Activated CD8-positive, alpha-beta memory T cell treated with anti-CD3 and anti-CD28 coated beads for 48 hours (primary cell): ENCODE measurements around the gene PLCL2.
A peak's percentile ranks its signal among the peaks of the same experiment; 100 is the strongest.

Experiments used
- DNase-seq, 3 experiments: peaks; one replicate each; pipeline ENCODE4 v3.0.0-alpha.2; 2020; ENCODE audit warnings: low read depth in 2 of 3, low spot score in 2 of 3

PLCL2 gene

DNA sequence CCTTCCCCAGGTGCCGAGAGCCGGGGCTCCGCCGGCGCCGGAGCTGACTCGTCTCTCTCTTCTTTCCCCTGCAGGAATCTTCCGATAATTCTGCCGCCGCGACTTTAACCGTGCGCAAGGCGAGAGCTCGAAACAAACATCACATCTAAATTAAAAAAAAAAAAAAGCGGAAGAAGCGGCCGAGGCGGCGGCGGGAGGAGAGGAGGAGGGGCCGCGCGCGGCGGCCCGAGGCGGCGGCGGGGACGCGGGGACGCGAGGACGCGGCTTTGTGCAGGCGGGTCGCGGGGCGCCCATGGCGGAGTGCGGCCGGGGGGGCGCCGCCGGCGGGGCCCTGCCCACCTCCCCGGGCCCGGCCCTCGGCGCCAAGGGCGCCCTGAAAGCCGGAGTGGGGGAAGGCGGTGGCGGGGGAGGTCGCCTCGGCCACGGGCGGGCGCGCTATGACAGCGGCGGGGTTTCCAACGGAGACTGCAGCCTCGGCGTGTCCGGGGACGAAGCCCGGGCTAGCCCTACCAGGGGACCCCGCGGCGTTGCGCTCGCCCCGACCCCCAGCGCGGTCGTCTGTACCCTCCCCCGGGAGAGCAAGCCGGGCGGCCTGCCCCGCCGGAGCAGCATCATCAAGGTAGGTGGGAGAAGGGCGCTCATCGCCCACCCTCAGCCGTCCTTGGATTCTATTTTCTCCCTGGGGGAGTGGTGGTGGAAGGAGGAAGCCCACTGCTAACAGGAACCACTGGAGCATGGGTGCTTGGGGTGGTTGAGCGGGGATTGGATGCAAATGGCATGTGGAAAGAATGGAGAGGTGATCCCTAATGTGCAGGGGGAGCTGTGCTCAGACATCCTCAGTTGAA is at the start of gene PLCL2:
Gene PLCL2, plus strand, starts transcription at position 208 of the 845 bp plus-strand sequence. Its CDS starts 85 bp downstream, at position 293.
- no peak for DNase-seq

DNA sequence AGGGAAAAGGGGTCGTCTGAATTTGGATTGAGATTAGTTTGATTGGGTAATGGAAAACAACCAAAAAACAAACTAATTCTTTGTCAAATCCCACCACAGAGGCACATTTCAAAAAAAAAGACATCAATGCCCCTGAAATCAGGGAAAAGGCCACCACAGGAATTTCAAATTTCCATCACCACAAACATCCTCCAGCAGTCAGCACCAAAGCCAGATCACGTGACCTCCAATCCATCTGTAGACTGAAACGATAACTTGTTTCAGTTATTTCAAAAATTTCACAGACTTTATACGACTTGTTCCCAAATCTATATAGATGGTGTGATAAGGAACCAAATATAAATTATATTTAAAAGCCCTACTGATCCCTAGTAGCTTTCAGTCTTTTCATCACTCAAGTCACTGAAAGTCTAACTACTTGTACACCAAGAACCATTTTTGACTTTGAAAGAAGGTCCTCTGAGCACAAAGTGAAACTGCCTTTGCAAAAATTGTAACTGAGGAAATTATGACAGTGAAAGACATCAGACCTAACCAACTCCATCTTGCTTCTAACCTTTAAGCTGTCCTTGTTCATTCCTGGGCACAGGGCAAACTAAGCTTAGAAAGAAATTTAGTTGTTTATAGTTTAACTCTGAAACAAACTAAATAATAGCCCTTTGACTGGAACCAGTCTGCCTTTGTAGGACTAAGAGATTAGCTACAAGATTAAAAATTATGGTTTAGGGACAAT is 48.1 kb upstream of the PLCL2 start:
- no peak for DNase-seq

DNA sequence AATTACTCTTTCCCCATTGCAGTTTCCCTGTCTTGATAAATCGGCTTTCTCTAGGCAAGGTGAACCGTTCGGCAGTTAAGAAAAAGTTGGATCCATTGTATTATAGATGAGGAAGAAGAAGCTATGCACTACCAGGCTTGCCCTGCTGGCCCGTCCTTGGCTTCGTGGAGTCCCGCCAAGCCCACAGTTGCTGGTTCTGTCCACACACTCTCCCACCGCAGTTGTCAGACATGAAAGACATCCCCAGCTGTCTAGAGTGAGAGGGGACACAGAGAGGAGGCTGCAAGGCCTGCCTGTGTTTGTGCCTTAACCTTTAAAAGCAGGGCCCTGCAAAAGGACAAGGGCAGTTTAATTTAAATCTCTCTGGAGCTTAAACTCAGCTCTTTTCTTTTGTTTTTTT is 47.2 kb upstream of the PLCL2 start:
- DNase-seq: no peak

DNA sequence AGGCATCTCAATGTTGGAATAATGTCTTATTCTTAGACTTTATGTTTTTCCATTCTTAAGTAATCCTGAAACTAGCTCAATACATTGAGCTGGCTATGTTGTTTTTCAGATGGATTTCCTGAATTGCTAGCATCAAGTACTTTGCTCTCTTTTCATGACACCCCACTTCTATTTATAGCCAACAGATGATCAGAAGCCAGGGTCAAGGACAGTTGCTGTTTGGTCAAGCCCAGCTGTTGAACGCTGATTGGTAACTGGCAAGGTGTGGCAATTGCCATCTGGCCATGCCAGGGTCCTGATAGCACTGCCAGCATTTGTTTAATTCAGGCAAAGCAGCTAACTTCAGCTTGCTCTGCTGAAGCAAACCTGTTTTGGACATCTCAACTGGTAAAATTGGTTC is 46.2 kb upstream of the PLCL2 start:
- DNase-seq: no peak

DNA sequence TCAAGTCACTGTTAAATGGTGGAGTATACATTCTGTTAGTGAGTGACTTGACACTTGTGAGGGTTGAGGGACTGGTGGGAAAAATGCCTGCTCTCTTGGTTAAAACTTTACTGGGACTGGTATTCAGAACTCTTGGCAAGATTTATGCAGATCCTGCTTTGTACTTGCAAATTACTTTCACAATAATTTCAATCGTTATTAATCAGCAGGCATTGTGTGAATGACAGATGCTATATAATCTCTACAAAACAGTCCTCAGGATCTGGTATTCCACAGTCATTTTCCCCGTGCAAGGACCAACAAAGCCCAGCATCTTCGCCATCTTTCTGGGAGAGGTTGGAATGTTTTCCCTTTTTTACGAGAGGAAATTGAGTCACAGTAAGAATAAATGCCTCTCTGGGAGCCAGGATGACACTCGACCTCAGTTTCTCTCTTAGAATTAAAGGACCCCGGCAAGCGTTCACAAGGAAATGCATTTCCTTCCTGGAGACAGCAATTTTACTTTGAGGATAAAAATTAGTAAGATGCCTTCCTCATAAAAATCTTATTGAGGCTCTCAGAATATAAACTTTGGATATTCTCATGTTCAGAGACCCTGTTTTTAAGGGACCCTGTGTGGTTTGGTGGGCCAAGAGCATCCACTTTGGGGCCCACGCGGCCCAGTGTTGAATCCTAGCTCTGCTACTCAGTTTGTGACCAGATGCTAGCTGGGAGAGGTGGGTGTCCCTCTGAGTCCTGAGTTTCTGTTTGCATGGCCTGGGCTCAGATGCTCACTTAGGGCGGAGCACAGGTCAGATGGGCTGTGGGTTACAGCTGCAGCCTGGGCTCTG is 45.3 kb upstream of the PLCL2 start:
- no peak for DNase-seq

DNA sequence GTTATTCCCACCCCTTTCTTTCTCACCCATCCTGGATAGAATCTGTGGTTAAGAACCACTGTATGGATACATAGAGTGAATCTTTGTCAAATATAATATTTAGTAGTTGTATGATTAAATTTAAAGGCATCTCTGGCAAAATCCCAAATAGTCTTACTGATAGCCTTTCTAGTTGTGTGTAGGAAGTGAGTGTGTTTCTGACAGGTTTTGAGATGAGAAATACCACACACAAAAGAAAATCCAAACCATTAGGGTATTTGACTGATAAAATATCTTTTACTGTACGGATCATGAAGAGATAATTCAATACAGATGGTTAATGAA is 44.7 kb upstream of the PLCL2 start:
- DNase-seq: no peak

DNA sequence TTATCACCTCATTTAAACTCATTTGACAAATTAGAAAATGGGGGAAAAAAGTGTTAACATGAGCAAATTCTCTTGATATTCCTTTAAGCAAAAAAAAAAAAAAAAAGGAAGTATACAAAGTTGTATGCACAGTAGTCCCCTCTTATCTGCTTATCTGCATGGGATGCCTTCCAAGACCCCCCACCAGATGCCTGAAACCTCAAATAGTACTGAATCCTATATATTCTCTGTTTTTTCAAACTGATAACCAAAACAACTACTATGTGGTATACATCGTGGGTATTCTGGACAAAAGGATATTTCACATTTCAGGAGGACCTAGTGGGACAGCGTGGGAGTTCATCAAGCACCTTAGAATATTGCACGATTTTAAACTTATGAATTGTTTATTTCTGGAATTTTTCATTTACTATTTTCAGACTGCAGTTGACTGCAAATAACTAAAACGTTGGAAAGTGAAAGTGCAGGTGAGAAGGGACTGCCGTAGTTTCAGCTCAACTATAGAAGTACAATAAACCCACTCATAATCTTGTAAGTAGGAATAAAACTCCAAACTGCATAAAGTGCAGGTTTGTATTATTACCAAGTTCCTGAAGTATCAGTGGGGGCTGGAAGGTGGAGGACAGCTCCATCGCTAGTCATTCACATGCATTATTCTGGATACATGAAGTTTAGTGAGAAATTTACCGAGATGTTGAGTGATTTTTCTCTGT is 43.6 kb upstream of the PLCL2 start:
- DNase-seq: no peak

DNA sequence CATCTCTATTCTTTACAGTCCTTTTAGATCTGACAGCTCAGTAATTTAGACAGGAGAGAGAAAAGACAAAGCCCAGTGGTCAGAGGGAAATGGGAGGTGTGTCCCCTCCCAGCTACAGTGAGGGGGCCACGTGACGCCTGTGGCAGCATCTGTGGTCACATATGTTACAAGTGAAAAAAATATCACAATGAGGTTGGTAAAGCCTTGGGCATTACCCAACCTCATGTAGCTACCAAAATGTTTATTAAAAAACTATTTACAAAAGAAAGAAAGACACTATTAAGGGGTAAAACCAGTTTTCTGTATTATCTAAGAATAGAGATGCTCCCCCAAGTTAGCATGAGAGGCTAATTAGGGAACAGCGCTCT is 42.9 kb upstream of the PLCL2 start:
- no peak for DNase-seq

DNA sequence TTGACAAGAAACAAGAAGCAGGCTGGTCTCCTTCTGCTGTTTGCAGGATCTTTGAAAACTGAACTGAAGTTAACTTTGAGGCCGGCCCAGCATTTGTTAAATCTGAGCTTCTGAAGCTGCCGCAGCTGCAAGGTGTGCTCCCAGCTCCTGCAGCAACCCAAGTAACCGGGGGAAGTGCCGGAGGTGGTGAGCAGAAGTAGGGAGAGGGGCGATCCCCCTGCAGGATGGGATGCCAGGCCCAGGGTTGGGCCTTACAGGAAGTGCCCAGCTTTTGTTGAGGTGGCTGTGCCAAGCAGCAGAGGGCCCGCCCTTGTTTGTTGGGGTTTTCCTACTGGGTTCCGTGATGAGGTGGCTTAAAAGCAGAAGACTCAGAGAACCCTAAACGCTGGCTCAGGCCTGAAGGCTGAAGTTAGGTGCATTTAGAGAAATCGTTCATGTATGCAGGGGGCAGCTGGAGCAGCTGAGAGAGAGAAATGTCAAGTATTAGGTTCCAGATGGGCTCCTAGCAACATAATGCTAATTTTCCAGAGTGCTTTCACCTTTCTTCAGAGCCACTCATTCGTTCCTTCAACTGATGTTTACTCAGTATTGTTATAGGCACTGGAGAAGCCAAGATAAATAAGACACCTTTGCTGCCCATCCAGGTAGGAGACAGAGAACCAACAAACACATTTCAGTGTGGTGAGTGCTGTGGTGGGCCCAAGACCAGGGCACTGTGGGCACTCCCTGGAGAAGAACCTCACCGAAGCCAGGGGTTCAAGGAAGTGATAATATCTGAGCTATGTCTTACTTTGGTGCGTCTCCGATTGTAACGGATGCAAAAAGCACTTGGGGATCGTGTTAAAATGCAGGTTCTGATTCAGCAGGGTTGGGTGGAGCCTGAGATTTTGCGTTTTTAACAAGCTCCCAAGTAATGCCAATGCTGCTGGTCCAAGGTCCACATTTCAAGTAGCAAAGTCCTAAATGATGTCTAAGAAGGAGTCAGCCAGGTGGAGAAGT is 42.2 kb upstream of the PLCL2 start:
- DNase-seq: peak; percentile 35 to 40 (median 39)

DNA sequence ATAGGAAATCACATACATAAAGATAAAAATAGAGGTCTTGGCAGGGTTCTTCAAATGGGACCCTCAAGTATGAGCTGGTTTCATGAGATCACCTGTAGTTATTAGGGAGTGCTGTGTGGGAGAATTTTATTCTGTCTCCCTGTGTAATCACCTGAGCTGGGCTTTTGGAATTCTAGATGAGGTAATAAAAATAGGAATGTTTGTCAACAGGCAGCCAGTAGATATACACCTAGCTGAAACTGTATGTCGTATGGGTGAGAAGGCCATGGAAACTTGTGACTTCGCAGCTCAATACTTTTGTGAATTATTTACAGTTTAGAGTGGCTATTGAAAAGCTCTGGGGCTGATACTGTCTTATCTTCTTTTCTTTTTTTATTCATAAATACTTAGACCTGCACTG is 40.5 kb upstream of the PLCL2 start:
- DNase-seq: no peak

DNA sequence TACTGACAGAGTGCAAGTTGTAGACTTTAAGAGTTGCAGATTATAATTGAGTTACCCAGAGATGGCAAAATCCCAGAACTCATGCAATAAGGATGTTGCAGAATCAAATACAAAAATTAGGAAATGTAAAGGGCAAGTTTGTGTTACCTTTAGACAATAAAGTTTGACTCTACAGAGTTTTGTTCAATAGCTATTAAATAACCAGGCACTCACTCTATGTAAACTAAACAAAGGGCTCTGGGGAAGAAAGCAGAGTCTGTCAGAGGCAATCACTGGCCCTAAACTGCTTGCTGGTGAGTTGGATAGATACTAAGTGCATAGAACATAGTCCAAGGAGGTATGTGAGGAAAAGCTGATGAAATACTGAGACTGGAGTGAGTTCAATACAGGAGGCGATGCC is 40.0 kb upstream of the PLCL2 start:
- DNase-seq: no peak

DNA sequence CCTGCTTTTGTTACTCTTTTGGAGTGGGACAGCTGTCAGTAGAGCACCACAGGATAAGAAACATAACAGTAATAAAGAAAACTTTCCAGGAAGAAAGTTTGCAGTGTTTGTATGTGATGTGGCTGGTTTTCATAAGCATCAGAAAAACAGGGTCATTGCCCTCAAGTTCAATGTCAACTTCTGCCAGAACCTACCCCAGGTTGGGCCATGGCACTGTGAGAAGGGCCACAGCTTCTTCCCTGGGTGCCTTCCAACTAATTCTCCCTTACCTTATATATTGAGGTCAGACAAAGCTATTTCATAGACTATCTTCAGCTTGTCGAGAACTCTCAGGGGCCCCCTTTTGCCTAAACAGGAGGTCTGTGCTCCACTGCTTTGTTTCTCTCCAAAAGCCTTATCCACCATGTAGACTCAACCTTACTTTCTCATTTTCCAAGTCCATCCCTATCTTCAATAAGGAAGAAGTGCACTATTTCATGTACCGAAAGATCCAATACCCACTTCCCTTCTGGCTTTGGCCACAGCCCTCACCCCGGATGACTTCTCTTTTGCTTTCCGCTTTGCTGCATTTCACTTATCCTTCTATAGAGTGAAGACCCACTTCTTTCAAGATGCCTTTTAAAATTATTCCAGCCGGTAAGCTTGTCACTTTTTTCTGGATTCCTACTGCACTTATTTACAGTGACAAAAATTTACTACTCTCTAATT is 38.2 kb upstream of the PLCL2 start:
- DNase-seq: no peak

DNA sequence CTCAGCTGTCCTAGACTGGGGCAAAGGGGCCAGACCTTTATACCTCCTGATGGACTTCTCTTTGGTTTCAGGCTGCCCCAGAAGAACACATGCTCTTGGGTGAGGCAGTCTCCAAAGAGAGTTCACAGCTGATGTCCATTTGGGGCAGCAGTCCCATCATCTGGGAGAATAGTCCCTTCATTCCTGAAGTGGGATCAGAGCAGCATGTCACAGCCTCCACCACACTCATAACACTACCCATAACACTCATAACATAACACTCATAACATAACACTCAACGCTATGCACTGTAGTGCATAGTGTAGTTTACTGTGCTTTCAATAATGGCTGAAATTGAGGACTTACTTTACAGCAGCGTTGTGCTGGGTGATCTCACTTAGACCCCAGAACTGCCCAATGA is 36.7 kb upstream of the PLCL2 start:
- no peak for DNase-seq

DNA sequence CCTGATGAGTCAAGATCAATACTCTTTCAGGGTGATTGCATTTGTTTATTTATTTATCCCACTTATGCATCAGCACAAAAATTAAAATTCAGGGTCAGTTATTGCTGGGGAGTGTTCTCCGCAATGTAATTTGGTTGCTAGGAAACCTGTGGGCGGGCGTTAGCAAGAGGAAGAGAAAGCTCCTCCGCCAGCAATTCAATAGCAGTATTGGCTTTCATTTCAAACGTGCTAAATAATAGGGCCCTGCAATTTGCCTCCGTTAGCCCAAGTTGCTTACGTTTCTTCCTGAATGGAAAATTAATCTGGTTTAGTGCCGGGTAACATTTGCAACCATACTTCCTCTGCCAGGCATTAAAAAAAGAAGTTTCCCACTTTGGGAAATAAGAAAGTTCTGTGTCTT is 35.5 kb upstream of the PLCL2 start:
- peak in 1 of 3 experiments; percentile 33 for DNase-seq

DNA sequence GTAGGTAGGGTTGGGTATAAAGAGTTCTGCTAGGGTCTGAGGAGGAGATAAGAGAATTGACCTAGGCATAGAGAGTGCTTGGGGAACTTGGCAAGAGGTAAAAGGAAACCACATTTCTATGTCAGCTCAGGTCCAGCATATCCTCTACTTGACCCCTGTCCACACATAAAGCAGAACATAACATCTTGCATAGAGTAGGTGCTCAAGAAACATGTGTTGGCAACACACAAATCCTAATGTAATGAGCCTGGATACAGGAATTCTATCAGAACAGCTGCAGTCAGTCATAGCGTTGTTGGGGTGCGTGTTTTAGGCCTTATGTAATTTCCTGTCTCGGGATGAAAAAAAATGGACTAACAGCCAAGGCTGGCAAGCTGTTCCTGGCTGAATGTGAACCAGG is 35.0 kb upstream of the PLCL2 start:
- DNase-seq: no peak

DNA sequence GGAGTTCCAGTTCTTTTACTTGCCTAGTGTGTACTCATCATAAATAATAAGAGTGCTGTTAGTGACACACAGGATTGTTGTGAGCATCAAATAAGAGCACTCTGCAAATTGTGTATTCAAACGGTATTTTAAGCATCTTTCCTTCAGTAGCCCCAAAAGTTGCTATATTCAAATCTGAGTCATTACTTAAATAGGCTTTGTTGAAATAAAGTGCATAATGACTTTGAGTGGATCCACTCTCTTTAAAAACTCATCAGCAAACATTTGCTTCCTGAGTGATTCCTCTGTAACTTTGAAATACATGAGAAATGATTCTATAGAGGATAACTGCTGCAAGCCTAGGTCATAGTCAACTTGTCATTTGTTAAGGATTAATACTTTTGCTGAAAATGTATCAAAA is 29.3 kb upstream of the PLCL2 start:
- no peak for DNase-seq

DNA sequence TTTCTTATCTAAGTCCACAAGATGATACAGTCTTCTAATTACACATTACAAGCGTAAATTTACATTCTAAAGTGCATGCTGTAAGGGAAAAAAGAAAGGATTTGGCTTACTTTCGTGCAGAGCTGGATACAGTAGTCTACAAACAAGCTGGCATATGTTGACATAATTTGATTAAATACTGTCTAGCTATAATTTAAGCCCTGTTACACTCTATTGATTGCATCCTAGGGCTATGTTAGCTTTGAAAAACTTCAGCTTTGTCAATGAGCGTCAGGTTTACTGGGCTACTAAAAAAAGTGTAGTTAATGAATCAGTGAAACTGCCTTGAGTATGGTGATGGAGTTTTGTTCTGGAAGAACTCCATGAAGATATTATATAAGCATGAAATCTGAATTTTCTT is 24.5 kb upstream of the PLCL2 start:
- DNase-seq: no peak

DNA sequence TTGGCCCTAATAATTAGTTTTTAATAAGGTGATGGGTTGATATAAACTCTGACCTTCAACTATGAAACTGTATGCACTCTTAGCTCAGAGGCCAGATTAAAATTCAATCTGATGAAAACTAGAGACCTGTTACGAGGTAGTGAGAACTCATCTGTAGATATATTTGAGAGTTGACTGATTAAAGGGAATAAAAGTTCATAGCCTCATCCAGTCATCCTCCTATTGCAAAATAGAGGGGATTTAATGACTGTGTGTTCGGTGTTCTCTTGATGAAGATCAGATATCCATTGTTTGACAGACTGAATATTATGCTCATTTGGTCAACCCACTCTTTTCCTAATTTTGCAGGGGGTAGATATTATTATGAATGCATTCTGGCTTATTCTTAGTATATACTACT is 23.3 kb upstream of the PLCL2 start:
- DNase-seq: no peak

DNA sequence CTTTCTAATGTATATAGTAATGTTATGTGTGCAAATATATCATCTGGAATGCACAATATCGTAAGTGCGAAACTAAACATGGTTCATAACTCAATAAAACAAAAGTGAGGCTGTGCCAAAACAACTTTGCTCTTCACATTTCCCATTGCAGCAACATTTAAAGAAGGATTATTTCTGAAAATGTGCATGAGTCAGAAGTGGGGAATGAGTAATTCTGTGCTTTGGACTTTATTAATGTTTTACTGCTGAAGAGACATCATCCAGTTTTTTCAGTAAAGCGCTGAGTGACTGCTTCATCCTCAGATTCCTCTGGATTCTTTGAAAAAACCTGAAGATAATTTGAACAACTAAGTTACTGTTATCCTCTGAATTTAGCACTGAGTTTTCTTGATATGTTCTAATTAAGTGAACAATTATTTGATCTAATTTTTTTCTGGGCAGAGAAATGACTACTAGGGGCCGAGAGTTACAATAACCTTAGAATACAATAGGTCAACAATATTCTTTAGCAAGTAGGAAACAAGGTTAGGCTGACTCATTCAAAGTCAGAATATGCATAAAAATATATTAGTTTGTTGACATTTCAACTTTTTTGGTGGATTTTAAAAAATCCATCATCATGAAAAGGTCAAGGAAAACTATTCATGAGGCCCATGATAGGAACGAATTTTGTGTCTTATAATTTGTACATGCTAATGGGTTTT is 20.0 kb upstream of the PLCL2 start:
- DNase-seq: no peak
